SK-N-SH (cell line): Measurements from ENCODE around the gene ADAMTS17. TPM values are rescaled to one million over a fixed set of nuclear protein-coding genes. Genes with fewer than 3 reads are reported as not detected.

Experiments
- CTCF ChIA-PET: fragments of 300-600, 350-600 bp; formaldehyde crosslinking; extraction: SDS; loops from one replicate; lab custom pipeline; 2021; lab: Yijun Ruan, JAX
- POLR2A ChIA-PET: fragments of 350-600 bp; sonication (Branson Sonifier 250); formaldehyde crosslinking; extraction: SDS; loops from one replicate; lab custom pipeline; 2020; ENCODE audit warnings: antibody characterized with exemption, inconsistent platforms; lab: Yijun Ruan, JAX
- DNase-seq: peaks from one replicate; pipeline ENCODE4 v3.0.0; 2012
- H2AFZ ChIP-seq: fragments of 200-600 bp; sonication (generic); 2 replicates; pipeline ENCODE4 v1.8.1; 2016; ENCODE audit warnings: antibody characterized with exemption, mild to moderate bottlenecking, low read depth
- H3F3A ChIP-seq: fragments of 200-600 bp; sonication (generic); replicated peaks from 2 replicates; pipeline ENCODE3; 2016; ENCODE audit warnings: antibody characterized with exemption, mild to moderate bottlenecking; ENCODE audit not compliant: insufficient read depth
- H3K27ac ChIP-seq, 2 experiments: fragments of 200-500 bp in 1 of 2; fragments of 200-600 bp in 1 of 2; sonication (Bioruptor generic) in 1 of 2; sonication (generic), shearing (Covaris generic) in 1 of 2; 2 replicates each; pipeline versions ENCODE4 v1.5.1 to v1.6.1; 2014 to 2016; ENCODE audit warnings: low read depth in 2 of 2, inconsistent platforms in 1 of 2, low read length in 1 of 2, mild to moderate bottlenecking in 1 of 2, mixed read lengths in 1 of 2
- H3K27me3 ChIP-seq: fragments of 200-600 bp; sonication (generic), shearing (Covaris generic); 2 replicates; pipeline ENCODE4 v1.6.1; 2016; ENCODE audit warnings: mixed run types; ENCODE audit not compliant: insufficient read depth
- H3K36me3 ChIP-seq, 2 experiments: fragments of 200-500 bp in 1 of 2; fragments of 200-600 bp in 1 of 2; sonication (Bioruptor generic) in 1 of 2; sonication (generic) in 1 of 2; replicated peaks in 1 of 2; 2 replicates each; pipeline versions ENCODE3 to v1.5.1; 2014 to 2016; ENCODE audit warnings: low read length in 1 of 2, mild to moderate bottlenecking in 1 of 2; ENCODE audit not compliant: insufficient read depth in 2 of 2, control insufficient read depth in 1 of 2
- H3K4me1 ChIP-seq, 2 experiments: fragments of 200-500 bp in 1 of 2; fragments of 200-600 bp in 1 of 2; sonication (Bioruptor generic) in 1 of 2; sonication (generic), shearing (Covaris generic) in 1 of 2; 2 replicates each; pipeline versions ENCODE4 v1.5.1 to v1.6.1; 2014 to 2016; ENCODE audit warnings: low read depth in 1 of 2, low read length in 1 of 2, mixed run types in 1 of 2; ENCODE audit not compliant: insufficient read depth in 2 of 2, control insufficient read depth in 1 of 2
- H3K4me2 ChIP-seq: fragments of 200-600 bp; sonication (generic), shearing (Covaris generic); 2 replicates; pipeline ENCODE4 v1.6.1; 2017; ENCODE audit warnings: mixed run types
- H3K4me3 ChIP-seq, 2 experiments: fragments of 200-500 bp in 1 of 2; fragments of 200-600 bp in 1 of 2; sonication (Bioruptor generic) in 1 of 2; sonication (generic), shearing (Covaris generic) in 1 of 2; 2 replicates each; pipeline versions ENCODE4 v1.5.1 to v1.8.1; 2014 to 2016; ENCODE audit warnings: low read depth in 2 of 2, inconsistent platforms in 1 of 2, low read length in 1 of 2, mild to moderate bottlenecking in 1 of 2, mixed read lengths in 1 of 2, moderate library complexity in 1 of 2
- H3K79me2 ChIP-seq: fragments of 200-600 bp; sonication (generic); 2 replicates; pipeline ENCODE4 v1.8.1; 2017; ENCODE audit warnings: mild to moderate bottlenecking; ENCODE audit not compliant: insufficient read depth
- H3K9ac ChIP-seq: fragments of 200-600 bp; sonication (generic); 2 replicates; pipeline ENCODE4 v1.6.1; 2017; ENCODE audit warnings: mixed run types
- H3K9me2 ChIP-seq: fragments of 200-600 bp; sonication (generic); 2 replicates; pipeline ENCODE4 v1.6.1; 2017; ENCODE audit warnings: mixed run types
- H3K9me3 ChIP-seq: fragments of 200-600 bp; sonication (generic); 2 replicates; pipeline ENCODE4 v1.6.1; 2017; ENCODE audit warnings: mixed run types, mild to moderate bottlenecking, moderate library complexity
- H4K20me1 ChIP-seq: fragments of 200-600 bp; sonication (generic); 2 replicates; pipeline ENCODE4 v1.6.1; 2017; ENCODE audit warnings: mild to moderate bottlenecking, mixed run types; ENCODE audit not compliant: insufficient read depth
- EP300 ChIP-seq, 2 experiments: IDR thresholded peaks; 2 replicates each; pipeline versions ENCODE4 v1.4.0 to v1.6.1; 2012; ENCODE audit warnings: borderline replicate concordance in 1 of 2, low read depth in 1 of 2, low read length in 1 of 2
- EZH2phosphoT487 ChIP-seq: fragments of 200-600 bp; sonication (generic); IDR thresholded peaks from 2 replicates; pipeline ENCODE4 v1.6.1; 2017; ENCODE audit warnings: low read depth, mixed run types, mild to moderate bottlenecking, antibody characterized with exemption, moderate library complexity, borderline replicate concordance
- FOSL2 ChIP-seq: IDR thresholded peaks from 2 replicates; pipeline ENCODE4 v1.4.0; 2012; ENCODE audit warnings: low read depth, mild to moderate bottlenecking, moderate library complexity, borderline replicate concordance
- FOXJ3 ChIP-seq: sonication (generic); formaldehyde crosslinking; IDR thresholded peaks from 2 replicates; pipeline ENCODE4 v1.5.1; 2020; ENCODE audit warnings: mild to moderate bottlenecking, missing genetic modification reagents
- IRF3 ChIP-seq: fragments of 150-350 bp; IDR thresholded peaks from 2 replicates; pipeline ENCODE4 v1.6.1; 2016; ENCODE audit warnings: mild to moderate bottlenecking, low read depth, low read length
- MEF2A ChIP-seq: IDR thresholded peaks from 2 replicates; pipeline ENCODE4 v1.4.0; 2012; ENCODE audit warnings: low read depth, borderline replicate concordance
- POLR2AphosphoS5 ChIP-seq: IDR thresholded peaks from 2 replicates; pipeline ENCODE4 v1.6.1; 2012; ENCODE audit warnings: low read depth, low read length
- RAD21 ChIP-seq: IDR thresholded peaks from 2 replicates; pipeline ENCODE4 v1.6.1; 2012; ENCODE audit warnings: mild to moderate bottlenecking, low read length
- RXRA ChIP-seq: IDR thresholded peaks from 2 replicates; pipeline ENCODE4 v1.4.0; 2012; ENCODE audit warnings: low read depth, mild to moderate bottlenecking, borderline replicate concordance
- SIN3A ChIP-seq: IDR thresholded peaks from 2 replicates; pipeline ENCODE4 v1.6.1; 2012; ENCODE audit warnings: low read depth, mild to moderate bottlenecking, low read length, moderate library complexity, borderline replicate concordance
- SMC3 ChIP-seq: IDR thresholded peaks from 2 replicates; pipeline ENCODE4 v1.6.1; 2012; ENCODE audit warnings: low read depth, low read length, improper control_type of control experiment
- TAF1 ChIP-seq: IDR thresholded peaks from 2 replicates; pipeline ENCODE4 v1.6.1; 2012; ENCODE audit warnings: low read depth, mild to moderate bottlenecking, low read length, moderate library complexity, borderline replicate concordance
- TCF12 ChIP-seq: IDR thresholded peaks from 2 replicates; pipeline ENCODE4 v1.4.0; 2012
- USF1 ChIP-seq: IDR thresholded peaks from 2 replicates; pipeline ENCODE4 v1.4.0; 2012; ENCODE audit warnings: low read depth, borderline replicate concordance
- WGBS: methylation state at CpG from one replicate; pipeline ENCODE4 v1.1.6; 2017; ENCODE audit warnings: low lambda C conversion rate; 5-methylcytosine and 5-hydroxymethylcytosine counted together
- polyA plus RNA-seq, 3 experiments: library from polyadenylated mRNA; depleted of rRNA; stranded (reverse); fragments of >200 nt; gene quantifications; 2 replicates each; pipeline ENCODE4 v1.2.3, GENCODE V29; 2012
- TF ChIP-seq, protein P1 (sequence below): IDR thresholded peaks from 2 replicates; pipeline ENCODE4 v1.6.1; 2012; ENCODE audit warnings: mild to moderate bottlenecking, low read depth, low read length, moderate library complexity
- TF ChIP-seq, protein P2 (sequence below): IDR thresholded peaks from 2 replicates; pipeline ENCODE4 v1.4.0; 2012; ENCODE audit warnings: low read depth, borderline replicate concordance
- TF ChIP-seq, protein P3 (sequence below): fragments of 200-600 bp; sonication (generic); IDR thresholded peaks from 2 replicates; pipeline ENCODE4 v1.6.1; 2017; ENCODE audit warnings: antibody characterized with exemption, mild to moderate bottlenecking, moderate library complexity

The ADAMTS17 gene
- polyA plus RNA-seq, 1 of the 3 experiments (the other 2 are of a cell fraction), result not detected

GRCh38 chr15:100208921-100209603 is 132.7 kb downstream of the ADAMTS17 start (continued):
- TF ChIP-seq, protein P1, sequence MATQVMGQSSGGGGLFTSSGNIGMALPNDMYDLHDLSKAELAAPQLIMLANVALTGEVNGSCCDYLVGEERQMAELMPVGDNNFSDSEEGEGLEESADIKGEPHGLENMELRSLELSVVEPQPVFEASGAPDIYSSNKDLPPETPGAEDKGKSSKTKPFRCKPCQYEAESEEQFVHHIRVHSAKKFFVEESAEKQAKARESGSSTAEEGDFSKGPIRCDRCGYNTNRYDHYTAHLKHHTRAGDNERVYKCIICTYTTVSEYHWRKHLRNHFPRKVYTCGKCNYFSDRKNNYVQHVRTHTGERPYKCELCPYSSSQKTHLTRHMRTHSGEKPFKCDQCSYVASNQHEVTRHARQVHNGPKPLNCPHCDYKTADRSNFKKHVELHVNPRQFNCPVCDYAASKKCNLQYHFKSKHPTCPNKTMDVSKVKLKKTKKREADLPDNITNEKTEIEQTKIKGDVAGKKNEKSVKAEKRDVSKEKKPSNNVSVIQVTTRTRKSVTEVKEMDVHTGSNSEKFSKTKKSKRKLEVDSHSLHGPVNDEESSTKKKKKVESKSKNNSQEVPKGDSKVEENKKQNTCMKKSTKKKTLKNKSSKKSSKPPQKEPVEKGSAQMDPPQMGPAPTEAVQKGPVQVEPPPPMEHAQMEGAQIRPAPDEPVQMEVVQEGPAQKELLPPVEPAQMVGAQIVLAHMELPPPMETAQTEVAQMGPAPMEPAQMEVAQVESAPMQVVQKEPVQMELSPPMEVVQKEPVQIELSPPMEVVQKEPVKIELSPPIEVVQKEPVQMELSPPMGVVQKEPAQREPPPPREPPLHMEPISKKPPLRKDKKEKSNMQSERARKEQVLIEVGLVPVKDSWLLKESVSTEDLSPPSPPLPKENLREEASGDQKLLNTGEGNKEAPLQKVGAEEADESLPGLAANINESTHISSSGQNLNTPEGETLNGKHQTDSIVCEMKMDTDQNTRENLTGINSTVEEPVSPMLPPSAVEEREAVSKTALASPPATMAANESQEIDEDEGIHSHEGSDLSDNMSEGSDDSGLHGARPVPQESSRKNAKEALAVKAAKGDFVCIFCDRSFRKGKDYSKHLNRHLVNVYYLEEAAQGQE, result no peak

DNA sequence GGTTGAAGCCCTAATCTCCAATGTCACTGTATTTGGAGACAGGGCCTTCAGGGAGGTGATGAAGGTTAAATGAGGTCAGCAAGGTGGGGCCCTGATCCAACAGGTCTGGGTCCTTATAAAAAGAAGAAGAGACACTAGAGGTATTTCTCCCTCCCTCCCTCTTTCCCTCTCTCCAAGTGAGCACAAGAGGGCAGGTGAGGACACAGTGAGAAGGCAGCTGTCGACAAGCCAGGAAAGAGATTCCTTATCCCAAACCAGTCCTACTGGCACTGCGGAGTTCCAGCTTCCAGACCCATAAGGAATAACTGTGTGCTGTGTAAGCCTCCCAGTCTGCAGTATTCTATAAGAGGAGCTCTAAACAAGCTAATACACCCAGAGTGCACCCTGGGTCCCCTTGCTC is 134.7 kb downstream of the ADAMTS17 start:
- no peak overlapping the region for H3K27ac ChIP-seq
- no peaks in the 10 kb centered on the region for H3K9me3 ChIP-seq
- H4K20me1 ChIP-seq, result no peaks in the 10 kb centered on the region
- CTCF ChIA-PET, result interaction anchor here (0.5 kb wide), 1 partner anchor 31 kb away, joined by 3 read pairs; no protein-coding TSS in a partner anchor
- no peaks in the 10 kb centered on the region for H3K79me2 ChIP-seq
- POLR2A ChIA-PET, result no interaction called here
- TF ChIP-seq FOSL2 (no peak), EP300 (IDR thresholded peaks at IDR 0.05; ENCODE audit: borderline replicate concordance in 1 of 2, low read depth in 1 of 2, low read length in 1 of 2) (no peak), SMC3 (no peak), EZH2phosphoT487 (no peak), RAD21 (no peak), POLR2AphosphoS5 (no peak), SIN3A (no peak), USF1 (no peak), IRF3 (no peak), FOXJ3 (CRISPR knock-in tag) (no peak), TAF1 (no peak), RXRA (no peak), MEF2A (no peak), TCF12 (no peak)
- TF ChIP-seq, protein P2, sequence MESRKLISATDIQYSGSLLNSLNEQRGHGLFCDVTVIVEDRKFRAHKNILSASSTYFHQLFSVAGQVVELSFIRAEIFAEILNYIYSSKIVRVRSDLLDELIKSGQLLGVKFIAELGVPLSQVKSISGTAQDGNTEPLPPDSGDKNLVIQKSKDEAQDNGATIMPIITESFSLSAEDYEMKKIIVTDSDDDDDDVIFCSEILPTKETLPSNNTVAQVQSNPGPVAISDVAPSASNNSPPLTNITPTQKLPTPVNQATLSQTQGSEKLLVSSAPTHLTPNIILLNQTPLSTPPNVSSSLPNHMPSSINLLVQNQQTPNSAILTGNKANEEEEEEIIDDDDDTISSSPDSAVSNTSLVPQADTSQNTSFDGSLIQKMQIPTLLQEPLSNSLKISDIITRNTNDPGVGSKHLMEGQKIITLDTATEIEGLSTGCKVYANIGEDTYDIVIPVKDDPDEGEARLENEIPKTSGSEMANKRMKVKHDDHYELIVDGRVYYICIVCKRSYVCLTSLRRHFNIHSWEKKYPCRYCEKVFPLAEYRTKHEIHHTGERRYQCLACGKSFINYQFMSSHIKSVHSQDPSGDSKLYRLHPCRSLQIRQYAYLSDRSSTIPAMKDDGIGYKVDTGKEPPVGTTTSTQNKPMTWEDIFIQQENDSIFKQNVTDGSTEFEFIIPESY, result no peak
- TF ChIP-seq, protein P3, sequence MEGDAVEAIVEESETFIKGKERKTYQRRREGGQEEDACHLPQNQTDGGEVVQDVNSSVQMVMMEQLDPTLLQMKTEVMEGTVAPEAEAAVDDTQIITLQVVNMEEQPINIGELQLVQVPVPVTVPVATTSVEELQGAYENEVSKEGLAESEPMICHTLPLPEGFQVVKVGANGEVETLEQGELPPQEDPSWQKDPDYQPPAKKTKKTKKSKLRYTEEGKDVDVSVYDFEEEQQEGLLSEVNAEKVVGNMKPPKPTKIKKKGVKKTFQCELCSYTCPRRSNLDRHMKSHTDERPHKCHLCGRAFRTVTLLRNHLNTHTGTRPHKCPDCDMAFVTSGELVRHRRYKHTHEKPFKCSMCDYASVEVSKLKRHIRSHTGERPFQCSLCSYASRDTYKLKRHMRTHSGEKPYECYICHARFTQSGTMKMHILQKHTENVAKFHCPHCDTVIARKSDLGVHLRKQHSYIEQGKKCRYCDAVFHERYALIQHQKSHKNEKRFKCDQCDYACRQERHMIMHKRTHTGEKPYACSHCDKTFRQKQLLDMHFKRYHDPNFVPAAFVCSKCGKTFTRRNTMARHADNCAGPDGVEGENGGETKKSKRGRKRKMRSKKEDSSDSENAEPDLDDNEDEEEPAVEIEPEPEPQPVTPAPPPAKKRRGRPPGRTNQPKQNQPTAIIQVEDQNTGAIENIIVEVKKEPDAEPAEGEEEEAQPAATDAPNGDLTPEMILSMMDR, result no peak
- no peaks in the 10 kb centered on the region for H3K27me3 ChIP-seq
- H3K36me3 ChIP-seq, result no peaks in the 10 kb centered on the region
- WGBS, result 33% methylated on average over 2 of the region's 2 CpGs
- H3K4me3 ChIP-seq, result no peak overlapping the region
- no peak overlapping the region for H2AFZ ChIP-seq
- no peaks in the 10 kb centered on the region for H3K9me2 ChIP-seq
- H3K9ac ChIP-seq, result no peak overlapping the region
- no peak for DNase-seq
- peaks cover 0 to 9% of the 10 kb centered on the region in 2 experiments; a peak in 2 of 4 replicates for H3K4me1 ChIP-seq
- no peak overlapping the region for H3K4me2 ChIP-seq
- H3F3A ChIP-seq, result no peaks in the 10 kb centered on the region
